ENCODE data around the gene CNNM2.

CNNM2 gene

DNA sequence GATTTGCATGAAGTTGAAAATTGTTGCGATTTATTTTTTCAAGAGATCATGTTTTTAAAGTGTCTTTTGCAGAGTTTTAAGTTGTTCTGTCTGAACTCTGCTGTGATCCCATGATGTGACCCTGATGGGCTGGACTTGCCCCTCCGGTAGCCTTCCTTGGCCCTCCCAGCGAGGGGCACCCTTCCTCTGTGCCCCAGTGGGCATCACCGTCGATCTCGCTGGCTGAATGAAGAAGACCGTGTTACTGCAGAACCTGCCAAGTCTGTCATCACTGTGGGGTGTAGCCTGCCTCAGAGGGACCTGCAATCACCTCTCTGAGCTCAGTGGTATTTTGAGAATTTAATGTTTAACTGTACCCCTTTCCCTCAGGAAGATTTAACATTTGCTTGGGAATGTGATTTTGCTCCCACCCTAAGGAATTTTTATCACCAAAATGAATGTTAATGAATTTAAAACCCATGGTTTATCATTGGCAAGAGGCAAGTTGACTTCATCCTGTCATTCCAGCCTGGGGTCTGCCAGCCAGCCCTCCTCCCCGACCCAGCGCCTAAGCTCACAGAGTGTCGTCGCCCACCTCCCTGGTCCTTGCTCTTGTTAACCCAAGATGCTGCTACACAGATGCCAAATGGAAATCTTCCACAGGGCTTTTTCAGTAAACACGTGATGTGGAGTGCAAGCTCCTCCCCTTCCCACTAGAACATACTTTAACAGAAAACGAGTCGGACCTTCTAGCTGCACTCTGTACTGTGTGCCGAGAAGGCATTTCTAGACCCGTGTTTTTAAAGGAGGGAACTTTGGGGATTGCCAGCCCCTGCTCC is 159.6 kb downstream of the CNNM2 start:
- Histone ChIP-seq H3K27me3 (ENCODE audit: insufficient read depth, low read length, poor library complexity, severe bottlenecking) (no peaks in the 10 kb centered on the region), H3K36me3 (ENCODE audit: insufficient read depth, low read length) (peaks cover 11% of the 10 kb centered on the region; the same call in 1 of the 2 replicates), H3K4me2 (ENCODE audit: low read depth, low read length, poor library complexity, severe bottlenecking) (no peak overlapping the region), H3F3A (ENCODE audit: low read depth) (no peaks in the 10 kb centered on the region), H3K9me2 (replicated peaks; ENCODE audit: low read depth, low read length) (no peaks in the 10 kb centered on the region), H2AFZ (ENCODE audit: low read length) (no peak overlapping the region), H4K20me1 (ENCODE audit: insufficient read depth, low read length, poor library complexity, severe bottlenecking) (no peaks in the 10 kb centered on the region), H3K9me3 (ENCODE audit: insufficient read depth, low read depth, low read length) (no peaks in the 10 kb centered on the region), H3K9ac (ENCODE audit: low read depth, low read length, poor library complexity, severe bottlenecking) (no peak overlapping the region), H3K79me2 (ENCODE audit: insufficient read depth, low read length) (no peaks in the 10 kb centered on the region), H3K4me1 (ENCODE audit: insufficient read depth, low read length, poor library complexity, severe bottlenecking) (no peaks in the 10 kb centered on the region), H3K4me3 (ENCODE audit: low read length, poor library complexity, severe bottlenecking) (no peak overlapping the region)
- no peak for TF ChIP-seq CTCF (conservative IDR thresholded peaks at IDR 0.05; ENCODE audit: low read length)

GRCh38 chr10:103078309-103078615 is 160.2 kb downstream of the CNNM2 start:
- Histone ChIP-seq H3K36me3 (ENCODE audit: insufficient read depth, low read length) (peaks cover 12% of the 10 kb centered on the region; the same call in 1 of the 2 replicates), H3K9me2 (replicated peaks; ENCODE audit: low read depth, low read length) (no peaks in the 10 kb centered on the region), H3F3A (ENCODE audit: low read depth) (no peaks in the 10 kb centered on the region), H3K9me3 (ENCODE audit: insufficient read depth, low read depth, low read length) (no peaks in the 10 kb centered on the region), H4K20me1 (ENCODE audit: insufficient read depth, low read length, poor library complexity, severe bottlenecking) (no peaks in the 10 kb centered on the region), H3K27me3 (ENCODE audit: insufficient read depth, low read length, poor library complexity, severe bottlenecking) (no peaks in the 10 kb centered on the region), H3K4me1 (ENCODE audit: insufficient read depth, low read length, poor library complexity, severe bottlenecking) (no peaks in the 10 kb centered on the region), H3K9ac (ENCODE audit: low read depth, low read length, poor library complexity, severe bottlenecking) (no peak overlapping the region), H2AFZ (ENCODE audit: low read length) (no peak overlapping the region), H3K4me2 (ENCODE audit: low read depth, low read length, poor library complexity, severe bottlenecking) (no peak overlapping the region), H3K4me3 (ENCODE audit: low read length, poor library complexity, severe bottlenecking) (no peak overlapping the region), H3K79me2 (ENCODE audit: insufficient read depth, low read length) (no peaks in the 10 kb centered on the region)
- TF ChIP-seq EZH2phosphoT487 (IDR thresholded peaks at IDR 0.05; ENCODE audit: borderline replicate concordance): no peak
- no peak for TF ChIP-seq CTCF (conservative IDR thresholded peaks at IDR 0.05; ENCODE audit: low read length)

- Histone ChIP-seq H3K4me2 (ENCODE audit: low read depth, low read length, poor library complexity, severe bottlenecking) (no peak overlapping the region), H3K9me3 (ENCODE audit: insufficient read depth, low read depth, low read length) (no peaks in the 10 kb centered on the region), H3K9me2 (replicated peaks; ENCODE audit: low read depth, low read length) (no peaks in the 10 kb centered on the region), H3K4me1 (ENCODE audit: insufficient read depth, low read length, poor library complexity, severe bottlenecking) (no peaks in the 10 kb centered on the region), H3F3A (ENCODE audit: low read depth) (no peaks in the 10 kb centered on the region), H3K36me3 (ENCODE audit: insufficient read depth, low read length) (peaks cover 16% of the 10 kb centered on the region; the same call in 1 of the 2 replicates), H3K4me3 (ENCODE audit: low read length, poor library complexity, severe bottlenecking) (no peak overlapping the region), H4K20me1 (ENCODE audit: insufficient read depth, low read length, poor library complexity, severe bottlenecking) (no peaks in the 10 kb centered on the region), H3K79me2 (ENCODE audit: insufficient read depth, low read length) (no peaks in the 10 kb centered on the region), H2AFZ (ENCODE audit: low read length) (no peak overlapping the region), H3K9ac (ENCODE audit: low read depth, low read length, poor library complexity, severe bottlenecking) (no peak overlapping the region), H3K27me3 (ENCODE audit: insufficient read depth, low read length, poor library complexity, severe bottlenecking) (no peaks in the 10 kb centered on the region)
- no peak for TF ChIP-seq EZH2phosphoT487 (IDR thresholded peaks at IDR 0.05; ENCODE audit: borderline replicate concordance)
- no peak for TF ChIP-seq CTCF (conservative IDR thresholded peaks at IDR 0.05; ENCODE audit: low read length)
These were observed 160.6 kb downstream of the CNNM2 start for GRCh38 chr10:103078676-103079075.
